ENCODE results near the gene HSPB9. TPM values are rescaled to one million over a fixed set of nuclear protein-coding genes. Genes with fewer than 3 reads are reported as not detected.

HSPB9 gene
- total and polyA plus RNA-seq, 9 of the 15 experiments (the other 6 are each of a cell fraction or from before 2014, with no cell fraction given) = 0.04 to 0.16 (median 0.08) TPM; not detected in 3

- H3K9me3 ChIP-seq (replicated peaks; ENCODE audit: control insufficient read depth, insufficient read depth, low read depth, low read length) = no peaks in the 10 kb centered on the region
- H3K4me2 ChIP-seq (ENCODE audit: insufficient read depth, low read length) = no peak overlapping the region
- intact Hi-C loops (cut with micrococcal nuclease) = no loop called here
- TF ChIP-seq POLR2B (IDR thresholded peaks at IDR 0.05; ENCODE audit: low read depth, partially characterized antibody) (no peak), ZNF436 (CRISPR knock-in tag; IDR thresholded peaks at IDR 0.05) (no peak), ZNF354B (CRISPR knock-in tag; IDR thresholded peaks at IDR 0.05) (no peak), HNRNPUL1 (IDR thresholded peaks at IDR 0.05; ENCODE audit: low read length) (no peak)
- peaks cover 1 to 13% of the 10 kb centered on the region in 2 experiments; a peak in 3 of 5 replicates for H3K27me3 ChIP-seq (ENCODE audit: control insufficient read depth in 2 of 2, insufficient read depth in 2 of 2, low read length in 2 of 2)
- no peak overlapping the region for H3K4me3 ChIP-seq
- no peak overlapping the region for H2AFZ ChIP-seq (ENCODE audit: low read depth, low read length)
- ChIA-PET CTCF (ENCODE audit: low intra/inter-chr PET ratio) (interaction anchor here (1.4 kb wide), 1 partner anchor 23 kb away, joined by 4 read pairs; no protein-coding TSS in a partner anchor), POLR2A (no interaction called here)
- no peak for ATAC-seq
- no peak for DNase-seq (ENCODE audit: extremely low read depth in 1 of 4, low spot score in 3 of 4)
- H3K4me1 ChIP-seq (replicated peaks in 1 of 2; ENCODE audit: control insufficient read depth in 2 of 2, insufficient read depth in 2 of 2, low read length in 2 of 2) = peaks cover 15% of the 10 kb centered on the region in 2 experiments
- no peaks in the 10 kb centered on the region for H3K79me2 ChIP-seq (ENCODE audit: control insufficient read depth, insufficient read depth, low read length)
- H3K36me3 ChIP-seq (ENCODE audit: control insufficient read depth, insufficient read depth, low read length) = no peaks in the 10 kb centered on the region
- H3K27ac ChIP-seq (ENCODE audit: extremely low read depth, low read depth, low read length) = no peak overlapping the region
- no peak overlapping the region; a peak in 1 of 4 replicates for H3K9ac ChIP-seq (ENCODE audit: insufficient read depth in 1 of 2, low read depth in 2 of 2, low read length in 2 of 2)
- in situ Hi-C loops (cut with MboI) = no loop called here
- H4K20me1 ChIP-seq (replicated peaks; ENCODE audit: control insufficient read depth, insufficient read depth, low read length) = peaks cover 4% of the 10 kb centered on the region; the same call in 1 of the 2 replicates
- no TSS peak for BruUV-seq (replicated peaks)
- no peaks in the 10 kb centered on the region for H3K9me1 ChIP-seq (ENCODE audit: control insufficient read depth, insufficient read depth, low read length)
- WGBS (ENCODE audit: insufficient coverage, low coverage, missing lambda C conversion rate) = 78% methylated on average over 5 of the region's 5 CpGs
- FAIRE-seq = no peak
These were observed 44.8 kb upstream of the HSPB9 start for GRCh38 chr17:42077755-42078154.

- Histone ChIP-seq H3K9me3 (replicated peaks; ENCODE audit: control insufficient read depth, insufficient read depth, low read depth, low read length) (no peaks in the 10 kb centered on the region), H3K27ac (ENCODE audit: extremely low read depth, low read depth, low read length) (no peak overlapping the region), H3K36me3 (ENCODE audit: control insufficient read depth, insufficient read depth, low read length) (no peaks in the 10 kb centered on the region), H2AFZ (ENCODE audit: low read depth, low read length) (peak overlapping the region; percentile 70), H3K27me3 (ENCODE audit: control insufficient read depth in 2 of 2, insufficient read depth in 2 of 2, low read length in 2 of 2) (peaks cover 0 to 8% of the 10 kb centered on the region in 2 experiments; a peak in 1 of 5 replicates), H3K9me1 (ENCODE audit: control insufficient read depth, insufficient read depth, low read length) (no peaks in the 10 kb centered on the region), H3K4me3 (no peak overlapping the region), H4K20me1 (replicated peaks; ENCODE audit: control insufficient read depth, insufficient read depth, low read length) (peaks cover 4% of the 10 kb centered on the region; the same call in 1 of the 2 replicates), H3K4me1 (replicated peaks in 1 of 2; ENCODE audit: control insufficient read depth in 2 of 2, insufficient read depth in 2 of 2, low read length in 2 of 2) (peaks cover 14 to 15% of the 10 kb centered on the region in 2 experiments), H3K79me2 (ENCODE audit: control insufficient read depth, insufficient read depth, low read length) (no peaks in the 10 kb centered on the region), H3K9ac (ENCODE audit: insufficient read depth in 1 of 2, low read depth in 2 of 2, low read length in 2 of 2) (peak overlapping the region in 1 of 2 experiments; percentile 63; a peak in 1 of 4 replicates), H3K4me2 (ENCODE audit: insufficient read depth, low read length) (peak overlapping the region; percentile 45)
- POLR2A ChIA-PET = interaction anchor here (1.0 kb wide), 1 partner anchor 13 kb away, joined by 3 read pairs; no protein-coding TSS in a partner anchor
- ATAC-seq (peak; percentile 59), DNase-seq (ENCODE audit: extremely low read depth in 1 of 4, low spot score in 3 of 4) (peak; percentile 44 to 51 (median 50)), FAIRE-seq (peak; percentile 64)
- 6% methylated on average over 8 of the region's 8 CpGs for WGBS (ENCODE audit: insufficient coverage, low coverage, missing lambda C conversion rate)
- no TSS peak for BruUV-seq (replicated peaks)
- CTCF ChIA-PET (ENCODE audit: low intra/inter-chr PET ratio) = interaction anchor here (1.4 kb wide), 1 partner anchor 22 kb away, joined by 4 read pairs; no protein-coding TSS in a partner anchor
- intact Hi-C loops (cut with micrococcal nuclease) (no loop called here), in situ Hi-C loops (cut with MboI) (no loop called here)
- TF ChIP-seq NELFE (IDR thresholded peaks at IDR 0.05; ENCODE audit: insufficient read depth, insufficient read length) (no peak), HDAC8 (tag; IDR thresholded peaks at IDR 0.05) (no peak), THRAP3 (IDR thresholded peaks at IDR 0.05; ENCODE audit: borderline replicate concordance) (no peak), ZBTB17 (CRISPR knock-in tag; IDR thresholded peaks at IDR 0.05) (no peak), MAX (CRISPR knock-in tag; IDR thresholded peaks at IDR 0.05) (peak; percentile 64), ZNF347 (CRISPR knock-in tag; IDR thresholded peaks at IDR 0.05; ENCODE audit: low read depth) (no peak), CBFA2T2 (conservative IDR thresholded peaks at IDR 0.05) (peak; percentile 42), IRF9 (tag; IDR thresholded peaks at IDR 0.05) (no peak), E2F6 (IDR thresholded peaks at IDR 0.05; ENCODE audit: borderline replicate concordance in 1 of 2, extremely low read depth in 1 of 2, insufficient read depth in 1 of 2, insufficient read length in 1 of 2, low read depth in 1 of 2, low read length in 1 of 2, poor library complexity in 1 of 2, severe bottlenecking in 1 of 2) (peak; percentile 21 to 69)
These were observed 44.1 kb upstream of the HSPB9 start for GRCh38 chr17:42078396-42079043.
